ENCODE results near the gene WHRN. TPM values are rescaled to one million over a fixed set of nuclear protein-coding genes. Genes with fewer than 3 reads are reported as not detected.

WHRN gene
- total RNA-seq, 4 donors from 2014 or later: 5.4 to 23.6 (median 8.5) TPM

- H3K9me3 ChIP-seq: no peaks in the 10 kb centered on the region
- no peak for DNase-seq
- 87% methylated on average over 16 of the region's 16 CpGs; no CpG with 5 or more reads in 1 of the 2 donors for WGBS, 2 donors (ENCODE audit: low coverage in 1 of 2)
- H3K27ac ChIP-seq: peak overlapping the region; percentile 60 to 80 (median 76)
- TF ChIP-seq EP300 (IDR thresholded peaks at IDR 0.05; ENCODE audit: low read depth): no peak
- TF ChIP-seq POLR2A (IDR thresholded peaks at IDR 0.05): no peak
- no peak for TF ChIP-seq POLR2AphosphoS5 (IDR thresholded peaks at IDR 0.05)
- TF ChIP-seq, protein P1, sequence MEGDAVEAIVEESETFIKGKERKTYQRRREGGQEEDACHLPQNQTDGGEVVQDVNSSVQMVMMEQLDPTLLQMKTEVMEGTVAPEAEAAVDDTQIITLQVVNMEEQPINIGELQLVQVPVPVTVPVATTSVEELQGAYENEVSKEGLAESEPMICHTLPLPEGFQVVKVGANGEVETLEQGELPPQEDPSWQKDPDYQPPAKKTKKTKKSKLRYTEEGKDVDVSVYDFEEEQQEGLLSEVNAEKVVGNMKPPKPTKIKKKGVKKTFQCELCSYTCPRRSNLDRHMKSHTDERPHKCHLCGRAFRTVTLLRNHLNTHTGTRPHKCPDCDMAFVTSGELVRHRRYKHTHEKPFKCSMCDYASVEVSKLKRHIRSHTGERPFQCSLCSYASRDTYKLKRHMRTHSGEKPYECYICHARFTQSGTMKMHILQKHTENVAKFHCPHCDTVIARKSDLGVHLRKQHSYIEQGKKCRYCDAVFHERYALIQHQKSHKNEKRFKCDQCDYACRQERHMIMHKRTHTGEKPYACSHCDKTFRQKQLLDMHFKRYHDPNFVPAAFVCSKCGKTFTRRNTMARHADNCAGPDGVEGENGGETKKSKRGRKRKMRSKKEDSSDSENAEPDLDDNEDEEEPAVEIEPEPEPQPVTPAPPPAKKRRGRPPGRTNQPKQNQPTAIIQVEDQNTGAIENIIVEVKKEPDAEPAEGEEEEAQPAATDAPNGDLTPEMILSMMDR (IDR thresholded peaks at IDR 0.05): no peak
- H3K36me3 ChIP-seq: peaks cover 0 to 13% (median 0%) of the 10 kb centered on the region in 4 donors
- in situ Hi-C loops (cut with MboI; ENCODE audit: low pct_ligation_motif_present in 1 of 4, low pct_unique_long_range_greater_than_20kb in 1 of 4, low sequenced_read_pairs in 3 of 4): no loop called here
- intact Hi-C loops (cut with DNase I; ENCODE audit: low total_unique reads): no loop called here
- no peaks in the 10 kb centered on the region for H3K27me3 ChIP-seq
- H3K4me1 ChIP-seq: peaks cover 5 to 31% (median 7%) of the 10 kb centered on the region in 4 donors
- H3K4me3 ChIP-seq: no peak overlapping the region
Observed at GRCh38 chr9:114373960-114374730, 131.1 kb downstream of the WHRN start.

DNA sequence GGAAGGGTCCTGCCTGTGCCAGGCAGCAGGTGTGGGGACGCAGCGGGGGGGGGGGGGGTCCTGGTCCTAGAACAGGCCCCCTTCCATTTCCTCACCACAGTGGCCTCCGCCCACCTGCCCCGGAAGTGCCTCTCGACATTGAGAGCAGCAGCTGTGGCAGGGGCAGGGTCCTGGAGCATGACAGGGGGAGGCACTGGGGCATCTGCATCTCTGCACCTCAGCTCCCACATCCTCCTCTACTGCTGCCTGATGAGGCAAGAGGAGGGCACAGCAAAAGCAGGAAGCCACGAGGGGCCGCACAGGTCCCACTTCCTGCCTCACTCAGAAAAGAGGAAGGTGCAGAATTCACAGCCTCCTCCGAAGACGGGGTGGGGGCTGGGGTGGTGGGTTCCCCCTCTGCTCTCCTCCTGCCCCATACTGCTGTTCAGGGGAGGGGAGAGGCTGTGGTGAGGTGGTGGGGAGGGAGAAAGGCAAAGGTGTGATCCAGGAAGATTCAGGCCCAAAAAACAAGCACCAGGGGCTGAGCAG, 132.3 kb downstream of the WHRN start:
- Histone ChIP-seq H3K4me3 (no peak overlapping the region), H3K27ac (peak overlapping the region; percentile 60 to 80 (median 76)), H3K27me3 (no peaks in the 10 kb centered on the region), H3K4me1 (peaks cover 5 to 38% (median 7%) of the 10 kb centered on the region in 4 donors), H3K36me3 (peaks cover 0 to 11% (median 0%) of the 10 kb centered on the region in 4 donors), H3K9me3 (no peaks in the 10 kb centered on the region)
- 50 to 78% methylated on average over 2 to 9 of the region's 9 CpGs for WGBS, 2 donors (ENCODE audit: low coverage in 1 of 2)
- peak in 2 of 3 donors; percentile 27 to 48 for TF ChIP-seq POLR2AphosphoS5 (IDR thresholded peaks at IDR 0.05)
- TF ChIP-seq, protein P1 (IDR thresholded peaks at IDR 0.05): no peak
- intact Hi-C loops (cut with DNase I; ENCODE audit: low total_unique reads) (no loop called here), in situ Hi-C loops (cut with MboI; ENCODE audit: low pct_ligation_motif_present in 1 of 4, low pct_unique_long_range_greater_than_20kb in 1 of 4, low sequenced_read_pairs in 3 of 4) (no loop called here)
- peak; percentile 83 for DNase-seq

DNA sequence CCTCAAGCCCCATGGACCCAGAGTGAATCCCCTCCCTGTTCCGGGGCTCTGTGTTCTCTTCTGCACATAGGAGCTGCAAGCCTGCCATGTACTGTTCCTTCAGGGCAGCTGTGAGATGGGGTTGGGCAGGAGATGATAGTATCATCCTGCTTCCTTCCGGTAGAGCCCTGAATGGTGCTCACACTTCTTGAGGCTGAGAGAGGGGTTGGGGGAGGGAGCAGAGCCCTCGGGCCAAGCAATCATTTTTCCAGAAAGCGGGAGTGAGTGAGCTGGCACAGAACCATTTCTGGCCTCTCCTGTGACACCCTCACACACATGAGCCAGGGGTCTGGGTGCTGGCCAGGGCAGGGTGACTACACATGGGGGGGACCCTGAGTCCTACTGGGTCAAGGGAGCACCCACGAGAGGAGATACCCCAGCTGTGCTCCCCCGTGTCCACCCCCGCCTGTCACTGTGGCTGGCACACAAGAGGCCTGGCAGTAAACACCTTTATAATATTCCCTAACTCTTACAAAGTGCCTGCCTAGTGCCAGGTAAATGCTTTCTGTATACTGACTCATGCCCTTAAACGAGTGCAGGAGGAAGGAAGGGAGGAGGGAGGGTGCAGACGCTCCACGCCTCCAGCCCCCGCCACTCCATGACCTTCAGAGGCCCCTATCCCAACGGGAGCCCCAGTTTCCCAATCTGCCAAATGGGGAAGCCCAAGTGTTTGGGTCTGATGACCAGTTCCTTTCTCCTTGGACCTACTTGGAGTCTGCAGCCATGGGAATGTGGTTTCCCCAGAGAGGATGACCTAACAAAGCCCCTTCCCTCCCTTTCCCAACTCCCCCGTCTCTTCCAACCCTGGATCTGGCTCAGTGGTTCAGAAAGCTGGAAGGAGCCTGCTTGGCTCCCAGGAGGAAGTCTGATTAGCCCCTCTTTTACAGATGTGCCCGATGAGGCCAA, 133.0 kb downstream of the WHRN start:
- in situ Hi-C loops (cut with MboI; ENCODE audit: low pct_ligation_motif_present in 1 of 4, low pct_unique_long_range_greater_than_20kb in 1 of 4, low sequenced_read_pairs in 3 of 4): no loop called here
- peak overlapping the region; percentile 60 to 80 (median 76) for H3K27ac ChIP-seq
- H3K4me3 ChIP-seq: no peak overlapping the region
- no peaks in the 10 kb centered on the region for H3K9me3 ChIP-seq
- DNase-seq: peak; percentile 45
- TF ChIP-seq POLR2AphosphoS5 (IDR thresholded peaks at IDR 0.05) (peak in 2 of 3 donors; percentile 26 to 44), EP300 (IDR thresholded peaks at IDR 0.05; ENCODE audit: low read depth) (no peak), POLR2A (IDR thresholded peaks at IDR 0.05) (peak; percentile 47)
- TF ChIP-seq, protein P1 (IDR thresholded peaks at IDR 0.05): no peak
- intact Hi-C loops (cut with DNase I; ENCODE audit: low total_unique reads): no loop called here
- no peaks in the 10 kb centered on the region for H3K27me3 ChIP-seq
- H3K4me1 ChIP-seq: peaks cover 5 to 45% (median 8%) of the 10 kb centered on the region in 4 donors
- 20 to 52% methylated on average over 1 to 14 of the region's 14 CpGs for WGBS, 2 donors (ENCODE audit: low coverage in 1 of 2)
- peaks cover 0 to 9% (median 0%) of the 10 kb centered on the region in 4 donors for H3K36me3 ChIP-seq

Data from transverse colon (tissue), 4 donors.